Measurements from ENCODE around the gene SPRN.

GRCh38 chr10:133465191-133465949, 40.9 kb upstream of the SPRN start:
- no peak for TF ChIP-seq POLR2A (IDR thresholded peaks at IDR 0.05)
- TF ChIP-seq POLR2AphosphoS5 (IDR thresholded peaks at IDR 0.05) = no peak
- TF ChIP-seq, protein P1, sequence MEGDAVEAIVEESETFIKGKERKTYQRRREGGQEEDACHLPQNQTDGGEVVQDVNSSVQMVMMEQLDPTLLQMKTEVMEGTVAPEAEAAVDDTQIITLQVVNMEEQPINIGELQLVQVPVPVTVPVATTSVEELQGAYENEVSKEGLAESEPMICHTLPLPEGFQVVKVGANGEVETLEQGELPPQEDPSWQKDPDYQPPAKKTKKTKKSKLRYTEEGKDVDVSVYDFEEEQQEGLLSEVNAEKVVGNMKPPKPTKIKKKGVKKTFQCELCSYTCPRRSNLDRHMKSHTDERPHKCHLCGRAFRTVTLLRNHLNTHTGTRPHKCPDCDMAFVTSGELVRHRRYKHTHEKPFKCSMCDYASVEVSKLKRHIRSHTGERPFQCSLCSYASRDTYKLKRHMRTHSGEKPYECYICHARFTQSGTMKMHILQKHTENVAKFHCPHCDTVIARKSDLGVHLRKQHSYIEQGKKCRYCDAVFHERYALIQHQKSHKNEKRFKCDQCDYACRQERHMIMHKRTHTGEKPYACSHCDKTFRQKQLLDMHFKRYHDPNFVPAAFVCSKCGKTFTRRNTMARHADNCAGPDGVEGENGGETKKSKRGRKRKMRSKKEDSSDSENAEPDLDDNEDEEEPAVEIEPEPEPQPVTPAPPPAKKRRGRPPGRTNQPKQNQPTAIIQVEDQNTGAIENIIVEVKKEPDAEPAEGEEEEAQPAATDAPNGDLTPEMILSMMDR (IDR thresholded peaks at IDR 0.05) = no peak
- TF ChIP-seq EP300 (IDR thresholded peaks at IDR 0.05) = no peak

Measured in stomach (tissue), 4 donors.